BJ (cell line): ENCODE data around the gene LPO. TPM values are rescaled to one million over a fixed set of nuclear protein-coding genes. Genes with fewer than 3 reads are reported as not detected.

Source experiments
- CTCF ChIA-PET: fragments of 350-600 bp; formaldehyde crosslinking; extraction: SDS; loops from one replicate; lab custom pipeline; 2021; ENCODE audit warnings: antibody characterized with exemption, inconsistent platforms; lab: Yijun Ruan, JAX
- POLR2A ChIA-PET: fragments of 300-600 bp; sonication (Branson Sonifier 250); formaldehyde crosslinking; extraction: SDS; loops from one replicate; lab custom pipeline; 2021; ENCODE audit warnings: antibody characterized with exemption; lab: Charles Lee
- DNase-seq: peaks from one replicate; pipeline ENCODE4 v3.0.0-alpha.2; 2011; ENCODE audit warnings: low read depth
- H3K27me3 ChIP-seq: 2 replicates; pipeline ENCODE4 v1.6.0; 2011; ENCODE audit warnings: low read length; ENCODE audit not compliant: control insufficient read depth, insufficient read depth
- H3K36me3 ChIP-seq: 2 replicates; pipeline ENCODE4 v1.5.1; 2011; ENCODE audit warnings: low read length; ENCODE audit not compliant: control insufficient read depth, insufficient read depth
- H3K4me3 ChIP-seq: 2 replicates; pipeline ENCODE4 v1.5.1; 2011; ENCODE audit warnings: low read depth, mild to moderate bottlenecking, control low read depth, low read length
- polyA plus RNA-seq: library from polyadenylated mRNA; depleted of rRNA; stranded (reverse); fragments of >200 nt; gene quantifications from 2 replicates; pipeline ENCODE4 v1.2.3, GENCODE V29; 2011
- TF ChIP-seq, protein P1 (sequence below): IDR thresholded peaks from 2 replicates; pipeline ENCODE4 v1.5.1; 2011; ENCODE audit warnings: low read depth, mild to moderate bottlenecking, control low read depth, inconsistent platforms, low read length, moderate library complexity; ENCODE audit not compliant: insufficient read depth

The LPO gene
- polyA plus RNA-seq, 1 experiment = 0.07 TPM

DNA sequence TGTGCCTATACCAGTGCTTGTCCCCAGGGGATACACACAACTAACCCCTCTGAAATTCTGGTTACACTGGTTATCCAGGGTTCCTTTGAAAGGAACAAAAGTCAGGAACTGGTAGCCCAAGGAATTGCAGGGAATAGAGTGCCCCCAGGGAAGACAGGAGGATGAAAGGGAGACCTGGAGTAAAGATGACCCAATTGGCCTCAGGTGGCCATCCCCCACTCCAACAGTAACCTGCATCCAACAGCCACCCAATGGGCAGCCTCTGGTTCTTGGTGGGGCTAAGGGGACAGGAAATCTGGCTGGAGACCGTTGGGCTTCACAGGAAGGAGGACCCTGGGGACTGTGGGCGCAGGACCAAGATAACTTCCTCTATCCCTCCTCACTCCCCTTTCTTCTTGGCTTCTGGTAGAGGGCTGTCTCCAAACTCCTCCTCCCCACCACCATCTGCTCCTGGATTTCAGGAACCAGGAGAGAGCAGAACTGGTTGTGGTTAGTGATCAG is 43.2 kb downstream of the LPO start:
- H3K27me3 ChIP-seq = peaks cover 6% of the 10 kb centered on the region
- no peak for DNase-seq
- CTCF ChIA-PET = interaction anchor here (1.2 kb wide), 1 partner anchor 32 kb away, joined by 3 read pairs; no protein-coding TSS in a partner anchor
- POLR2A ChIA-PET = no interaction called here
- TF ChIP-seq, protein P1, sequence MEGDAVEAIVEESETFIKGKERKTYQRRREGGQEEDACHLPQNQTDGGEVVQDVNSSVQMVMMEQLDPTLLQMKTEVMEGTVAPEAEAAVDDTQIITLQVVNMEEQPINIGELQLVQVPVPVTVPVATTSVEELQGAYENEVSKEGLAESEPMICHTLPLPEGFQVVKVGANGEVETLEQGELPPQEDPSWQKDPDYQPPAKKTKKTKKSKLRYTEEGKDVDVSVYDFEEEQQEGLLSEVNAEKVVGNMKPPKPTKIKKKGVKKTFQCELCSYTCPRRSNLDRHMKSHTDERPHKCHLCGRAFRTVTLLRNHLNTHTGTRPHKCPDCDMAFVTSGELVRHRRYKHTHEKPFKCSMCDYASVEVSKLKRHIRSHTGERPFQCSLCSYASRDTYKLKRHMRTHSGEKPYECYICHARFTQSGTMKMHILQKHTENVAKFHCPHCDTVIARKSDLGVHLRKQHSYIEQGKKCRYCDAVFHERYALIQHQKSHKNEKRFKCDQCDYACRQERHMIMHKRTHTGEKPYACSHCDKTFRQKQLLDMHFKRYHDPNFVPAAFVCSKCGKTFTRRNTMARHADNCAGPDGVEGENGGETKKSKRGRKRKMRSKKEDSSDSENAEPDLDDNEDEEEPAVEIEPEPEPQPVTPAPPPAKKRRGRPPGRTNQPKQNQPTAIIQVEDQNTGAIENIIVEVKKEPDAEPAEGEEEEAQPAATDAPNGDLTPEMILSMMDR = no peak
- H3K36me3 ChIP-seq = no peaks in the 10 kb centered on the region
- no peak overlapping the region for H3K4me3 ChIP-seq

DNA sequence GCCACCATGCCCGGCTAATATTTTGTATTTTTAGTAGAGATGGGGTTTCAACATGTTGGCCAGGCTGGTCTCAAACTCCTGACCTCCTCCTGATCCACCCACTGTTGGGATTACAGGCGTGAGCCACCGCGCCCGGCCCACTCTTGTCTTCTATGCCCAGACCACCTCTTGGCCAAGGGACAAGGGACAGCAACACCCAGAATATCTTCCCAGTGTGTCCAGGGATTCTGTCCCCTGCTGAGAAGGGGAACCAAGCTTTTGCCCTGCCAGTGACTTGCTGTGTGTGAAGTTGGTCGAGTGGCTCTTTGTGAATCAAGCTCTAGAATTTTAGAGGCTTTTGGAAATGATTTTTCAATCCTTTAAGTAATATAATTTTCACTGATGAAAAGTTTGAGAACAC is 44.1 kb downstream of the LPO start:
- H3K36me3 ChIP-seq = no peaks in the 10 kb centered on the region
- ChIA-PET CTCF (interaction anchor here (1.2 kb wide), 1 partner anchor 33 kb away, joined by 3 read pairs; no protein-coding TSS in a partner anchor), POLR2A (no interaction called here)
- TF ChIP-seq, protein P1 = no peak
- H3K4me3 ChIP-seq = no peak overlapping the region
- peaks cover 6% of the 10 kb centered on the region for H3K27me3 ChIP-seq
- DNase-seq = no peak

GRCh38 chr17:58283674-58284612 is 45.6 kb downstream of the LPO start:
- DNase-seq = no peak
- TF ChIP-seq, protein P1 = no peak
- Histone ChIP-seq H3K4me3 (no peak overlapping the region), H3K27me3 (peaks cover 6% of the 10 kb centered on the region), H3K36me3 (no peaks in the 10 kb centered on the region)
- ChIA-PET POLR2A (no interaction called here), CTCF (interaction anchor here (1.2 to 1.5 kb wide), 2 partner anchors 10 to 33 kb away, joined by 3 read pairs; no protein-coding TSS in a partner anchor)

DNA sequence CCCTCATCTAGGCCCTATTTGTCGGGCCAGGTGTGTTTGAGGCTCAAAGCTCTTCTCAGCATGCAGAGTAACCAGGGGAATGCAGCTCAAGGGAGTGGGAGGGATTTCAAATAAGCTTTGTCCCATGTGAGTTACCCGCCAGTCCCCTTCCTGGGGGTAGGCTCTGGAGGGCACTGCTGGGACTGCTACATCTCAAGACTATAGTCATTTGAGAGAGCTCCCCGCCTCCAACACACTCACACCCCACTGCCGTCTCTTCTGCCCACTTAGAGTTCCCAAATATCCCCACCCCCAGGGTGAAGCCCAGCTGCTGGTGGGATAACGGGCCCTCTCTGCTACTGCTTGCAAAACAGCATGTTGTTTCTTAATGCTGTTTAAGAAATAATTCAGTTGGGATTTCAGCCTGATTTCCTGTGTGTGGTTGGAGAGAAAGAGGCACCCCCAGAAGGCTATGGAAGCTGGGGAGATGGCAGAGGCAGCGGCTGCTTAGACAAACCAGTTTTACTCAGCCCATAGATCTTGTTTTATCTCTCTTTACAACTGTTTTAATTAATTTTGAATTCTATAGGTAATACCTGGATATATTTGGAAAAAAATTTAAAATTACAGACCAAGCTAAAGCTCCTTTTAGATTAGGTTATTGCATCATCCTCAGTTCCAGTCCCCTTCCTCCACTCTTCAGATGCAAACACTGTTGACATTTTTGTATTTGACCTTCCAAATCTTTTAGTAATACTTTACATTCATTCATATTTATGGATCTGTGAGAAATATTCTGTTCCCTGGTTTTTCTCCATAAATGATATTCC is 46.4 kb downstream of the LPO start:
- ChIA-PET POLR2A (no interaction called here), CTCF (interaction anchor here (0.6 to 1.5 kb wide), 3 partner anchors 10 to 59 kb away, joined by 3 to 4 read pairs (median 3); no protein-coding TSS in a partner anchor)
- TF ChIP-seq, protein P1 = no peak

More for the DNA sequence above, 46.4 kb downstream of the LPO start:
- DNase-seq = no peak
- no peaks in the 10 kb centered on the region for H3K36me3 ChIP-seq
- H3K4me3 ChIP-seq = no peak overlapping the region
- H3K27me3 ChIP-seq = peaks cover 5% of the 10 kb centered on the region
